ENCODE measurements around the gene WASF1. TPM values are rescaled to one million over a fixed set of nuclear protein-coding genes. Genes with fewer than 3 reads are reported as not detected.

The WASF1 gene
- total RNA-seq, 1 donor from 2014 or later = 6.2 TPM

DNA sequence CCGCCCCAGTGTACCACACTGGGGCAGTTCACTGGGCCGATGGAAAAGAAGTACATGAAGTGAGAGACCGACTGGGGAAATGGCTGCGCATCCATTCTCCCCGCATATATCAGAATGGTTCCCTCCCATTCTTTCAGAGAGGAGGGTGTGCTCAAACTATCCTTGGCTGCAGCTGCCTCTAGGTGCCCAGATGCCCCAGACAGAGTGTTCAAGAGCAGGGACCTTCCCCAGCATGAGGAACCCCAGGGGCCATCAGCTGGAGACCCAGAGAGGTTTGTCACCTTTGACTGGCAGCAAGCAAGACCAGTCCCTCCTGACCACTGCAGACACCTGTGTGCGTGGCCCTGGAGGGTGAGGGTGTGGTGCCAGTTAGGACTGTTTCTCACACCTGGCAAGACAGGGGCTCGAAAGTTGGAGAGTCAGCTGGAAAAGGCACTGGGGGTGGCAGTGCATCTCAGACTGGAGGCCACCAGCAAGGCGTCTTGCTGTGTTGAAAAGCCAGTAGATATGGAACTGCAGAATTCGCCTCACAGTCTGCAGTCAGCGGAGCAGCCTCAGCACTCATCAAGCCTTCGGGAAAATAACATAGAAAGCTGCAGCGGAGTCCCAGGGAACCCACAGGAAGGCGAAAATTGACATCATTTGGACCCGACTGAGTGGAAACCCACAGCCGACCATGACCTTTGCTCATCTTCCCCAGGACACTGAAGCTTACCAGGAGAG lies 124.6 kb downstream of the WASF1 start:
- H3K4me3 Mint-ChIP-seq = no peak overlapping the region
- ChIA-PET POLR2A (no interaction called here), CTCF (interaction anchor here (0.7 to 2.1 kb wide), 5 partner anchors 15 to 867 kb away, joined by 3 to 11 read pairs (median 5); no protein-coding TSS in a partner anchor)
- H3K36me3 Mint-ChIP-seq (ENCODE audit: low read depth) = no peaks in the 10 kb centered on the region
- DNase-seq = no peak
- intact Hi-C loops (cut with micrococcal nuclease) = loop anchor here (5.0 kb wide), 1 partner anchor 868 kb away; no protein-coding TSS in a partner anchor
- H3K9me3 Mint-ChIP-seq = no peaks in the 10 kb centered on the region
- TF ChIP-seq CTCF (IDR thresholded peaks at IDR 0.05) = no peak
- H3K27me3 Mint-ChIP-seq = peaks cover 11% of the 10 kb centered on the region
- ATAC-seq (ENCODE audit: low read depth) = no peak
- H3K4me1 Mint-ChIP-seq = no peaks in the 10 kb centered on the region
- no peak overlapping the region for H3K27ac Mint-ChIP-seq

DNA sequence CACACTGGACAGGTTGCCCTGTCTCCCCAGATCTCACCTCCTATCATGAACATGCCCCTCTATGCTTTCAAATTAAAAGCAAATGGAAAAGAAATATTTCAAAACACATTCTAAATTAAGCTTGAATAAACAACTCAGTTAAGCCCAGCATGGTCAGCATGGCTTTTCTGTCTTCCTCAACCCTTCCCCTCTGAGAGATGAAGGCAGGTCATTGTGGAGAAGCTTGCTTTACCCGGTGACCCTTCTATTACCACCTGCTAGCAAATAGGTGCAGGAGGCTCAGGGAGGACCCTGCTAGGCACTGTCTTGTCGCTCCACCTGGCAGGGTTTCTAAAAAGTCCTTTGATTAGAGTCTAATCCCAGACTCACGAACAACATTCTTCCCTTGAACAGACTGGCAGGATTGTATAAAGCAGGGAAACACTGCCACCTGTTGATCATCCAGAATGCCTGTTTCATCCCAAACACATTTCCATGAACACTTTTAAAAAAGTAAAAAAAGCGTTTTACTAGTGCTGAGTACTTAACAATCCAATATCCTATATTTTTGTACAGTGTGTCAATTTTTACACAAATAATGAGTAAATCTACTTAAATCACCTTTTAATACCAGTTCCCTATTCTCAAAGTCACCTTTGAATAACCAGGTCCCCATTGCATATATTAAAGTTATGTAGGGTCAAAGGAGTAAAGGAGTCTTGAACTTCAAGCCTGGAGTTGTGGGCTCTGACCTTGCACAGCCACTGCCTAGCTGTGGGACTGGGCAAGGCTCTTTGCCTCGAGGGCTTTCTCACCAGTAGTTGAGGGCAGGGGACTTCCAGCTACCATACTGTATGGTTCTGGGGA lies 125.9 kb downstream of the WASF1 start:
- DNase-seq (no peak), ATAC-seq (ENCODE audit: low read depth) (no peak)
- intact Hi-C loops (cut with micrococcal nuclease) = loop anchor here (1.0 to 5.0 kb wide), 3 partner anchors 14 to 866 kb away; no protein-coding TSS in a partner anchor
- H3K27me3 Mint-ChIP-seq = peaks cover 3% of the 10 kb centered on the region
- no peak for TF ChIP-seq CTCF (IDR thresholded peaks at IDR 0.05)
- ChIA-PET CTCF (interaction anchor here (0.7 to 2.3 kb wide), 8 partner anchors 9 to 866 kb away, joined by 3 to 20 read pairs (median 5); no protein-coding TSS in a partner anchor), POLR2A (no interaction called here)
- no peak overlapping the region for H3K4me3 Mint-ChIP-seq
- H3K9me3 Mint-ChIP-seq = no peaks in the 10 kb centered on the region
- no peak overlapping the region for H3K27ac Mint-ChIP-seq
- no peaks in the 10 kb centered on the region for H3K4me1 Mint-ChIP-seq
- H3K36me3 Mint-ChIP-seq (ENCODE audit: low read depth) = no peaks in the 10 kb centered on the region

GRCh38 chr6:110050440-110050813 lies 129.0 kb downstream of the WASF1 start:
- H3K27ac Mint-ChIP-seq = no peak overlapping the region

More at GRCh38 chr6:110050440-110050813, 129.0 kb downstream of the WASF1 start:
- ATAC-seq (ENCODE audit: low read depth) (no peak), DNase-seq (no peak)
- Mint-ChIP-seq H3K4me3 (no peak overlapping the region), H3K9me3 (no peaks in the 10 kb centered on the region), H3K4me1 (no peaks in the 10 kb centered on the region), H3K36me3 (ENCODE audit: low read depth) (no peaks in the 10 kb centered on the region), H3K27me3 (peaks cover 3% of the 10 kb centered on the region)
- ChIA-PET CTCF (interaction anchor here (2.8 kb wide), 1 partner anchor 11 kb away, joined by 20 read pairs; no protein-coding TSS in a partner anchor), POLR2A (no interaction called here)
- intact Hi-C loops (cut with micrococcal nuclease) = loop anchor here (5.0 kb wide), 1 partner anchor 863 kb away; no protein-coding TSS in a partner anchor
- TF ChIP-seq CTCF (IDR thresholded peaks at IDR 0.05) = no peak

Other genes with a start within 250 kb of the WASF1 start
- not detected in 2 replicates for gene GPR6, start 201.4 kb downstream of the WASF1 start, total RNA-seq
- gene CDC40, start 757 bp upstream of the WASF1 start, total RNA-seq = 36.7 and 37.3 TPM in 2 replicates
- not detected in 2 replicates for gene METTL24, start 178.7 kb upstream of the WASF1 start, total RNA-seq
- not detected in 2 replicates for gene DDO, start 235.9 kb upstream of the WASF1 start, total RNA-seq

Data from activated B cell treated with CpG ODN at 0.5 μM for 24 hours (primary cell).